HEK293 (cell line): ENCODE measurements around the gene UBQLN1.
A peak's percentile ranks its signal among the peaks of the same experiment; 100 is the strongest.

Source experiments
- CTCF ChIA-PET: fragments of 350-600 bp; formaldehyde crosslinking; extraction: SDS; loops from one replicate; lab custom pipeline; 2021; ENCODE audit warnings: antibody characterized with exemption; lab: Yijun Ruan, JAX
- POLR2A ChIA-PET: fragments of 300-600 bp; formaldehyde crosslinking; extraction: SDS; loops from one replicate; lab custom pipeline; 2020; ENCODE audit warnings: antibody characterized with exemption, inconsistent platforms; lab: Yijun Ruan, JAX
- H3K27ac ChIP-seq: fragments of 200-500 bp; sonication (Bioruptor generic); 2 replicates; pipeline ENCODE4 v1.5.1; 2014; ENCODE audit warnings: low read depth, low read length, control low read depth, inconsistent platforms; ENCODE audit errors: extremely low read depth
- H3K36me3 ChIP-seq, 2 experiments: fragments of 200-500 bp in 1 of 2; sonication (Bioruptor generic) in 1 of 2; 1 replicate in 1 of 2; 2 replicates in 1 of 2; pipeline ENCODE4 v1.5.1; 2014 to 2017; ENCODE audit warnings: inconsistent platforms in 2 of 2, low read length in 2 of 2; ENCODE audit not compliant: control insufficient read depth in 2 of 2, insufficient read depth in 1 of 2
- H3K4me1 ChIP-seq: fragments of 200-500 bp; sonication (Bioruptor generic); 2 replicates; pipeline ENCODE4 v1.5.1; 2014; ENCODE audit warnings: mild to moderate bottlenecking, low read length, inconsistent platforms; ENCODE audit not compliant: control insufficient read depth, insufficient read depth
- H3K4me3 ChIP-seq: 2 replicates; pipeline ENCODE4 v1.5.1; 2011; ENCODE audit warnings: low read depth, mild to moderate bottlenecking, control low read depth, low read length, moderate library complexity
- H3K9me3 ChIP-seq: fragments of 200-500 bp; sonication (Bioruptor generic); 2 replicates; pipeline ENCODE4 v1.5.1; 2014; ENCODE audit warnings: low read depth, low read length, inconsistent platforms; ENCODE audit not compliant: control insufficient read depth, insufficient read depth
- BCL11B ChIP-seq: fragments of 450-650 bp; formaldehyde crosslinking; IDR thresholded peaks from 2 replicates; pipeline ENCODE4 v1.5.1; 2016; ENCODE audit warnings: low read depth, missing biosample characterization, missing genetic modification characterization
- GLI2 ChIP-seq: fragments of 450-650 bp; formaldehyde crosslinking; IDR thresholded peaks from 2 replicates; pipeline ENCODE4; 2017; ENCODE audit warnings: missing biosample characterization, missing genetic modification characterization, low read depth, borderline replicate concordance
- KLF9 ChIP-seq: fragments of 450-650 bp; formaldehyde crosslinking; IDR thresholded peaks from 2 replicates; pipeline ENCODE4 v1.5.1; 2016; ENCODE audit warnings: missing biosample characterization, missing genetic modification characterization, low read depth
- PRDM1 ChIP-seq: fragments of 450-650 bp; formaldehyde crosslinking; IDR thresholded peaks from 2 replicates; pipeline ENCODE4; 2016; ENCODE audit warnings: missing biosample characterization, missing genetic modification characterization
- REST ChIP-seq: fragments of 450-650 bp; formaldehyde crosslinking; IDR thresholded peaks from 2 replicates; pipeline ENCODE4 v1.5.1; 2016; ENCODE audit warnings: missing biosample characterization, missing genetic modification characterization
- SCRT2 ChIP-seq: fragments of 450-650 bp; formaldehyde crosslinking; IDR thresholded peaks from 2 replicates; pipeline ENCODE4 v1.5.1; 2016; ENCODE audit warnings: missing biosample characterization, missing genetic modification characterization
- SP2 ChIP-seq: fragments of 450-650 bp; formaldehyde crosslinking; IDR thresholded peaks from 2 replicates; pipeline ENCODE4 v1.5.1; 2016; ENCODE audit warnings: missing biosample characterization, missing genetic modification characterization
- YY2 ChIP-seq: fragments of 450-650 bp; formaldehyde crosslinking; IDR thresholded peaks from 2 replicates; pipeline ENCODE4 v1.5.1; 2016; ENCODE audit warnings: missing biosample characterization, missing genetic modification characterization
- ZBTB17 ChIP-seq: fragments of 450-650 bp; formaldehyde crosslinking; IDR thresholded peaks from 2 replicates; pipeline ENCODE4 v1.5.1; 2016; ENCODE audit warnings: missing biosample characterization, missing genetic modification characterization
- ZBTB21 ChIP-seq: fragments of 450-650 bp; formaldehyde crosslinking; IDR thresholded peaks from 2 replicates; pipeline ENCODE4 v1.5.1; 2017; ENCODE audit warnings: missing biosample characterization, missing genetic modification characterization
- ZBTB44 ChIP-seq: fragments of 450-650 bp; IDR thresholded peaks from 2 replicates; pipeline ENCODE4 v1.5.1; 2018; ENCODE audit warnings: missing biosample characterization, mild to moderate bottlenecking, missing genetic modification characterization
- ZBTB48 ChIP-seq: fragments of 450-650 bp; formaldehyde crosslinking; IDR thresholded peaks from 2 replicates; pipeline ENCODE4 v1.5.1; 2016; ENCODE audit warnings: missing biosample characterization, missing genetic modification characterization
- ZEB2 ChIP-seq: fragments of 450-650 bp; formaldehyde crosslinking; IDR thresholded peaks from 2 replicates; pipeline ENCODE4 v1.5.1; 2016; ENCODE audit warnings: missing biosample characterization, missing genetic modification characterization
- ZFHX2 ChIP-seq: fragments of 450-650 bp; formaldehyde crosslinking; conservative IDR thresholded peaks from 2 replicates; pipeline ENCODE4 v1.5.1; 2016; ENCODE audit warnings: missing biosample characterization, missing genetic modification characterization
- ZIC2 ChIP-seq: fragments of 450-650 bp; formaldehyde crosslinking; IDR thresholded peaks from 2 replicates; pipeline ENCODE4 v1.5.1; 2016; ENCODE audit warnings: missing biosample characterization, missing genetic modification characterization
- ZNF132 ChIP-seq: fragments of 450-650 bp; formaldehyde crosslinking; IDR thresholded peaks from 2 replicates; pipeline ENCODE4 v1.5.1; 2017; ENCODE audit warnings: missing biosample characterization, missing genetic modification characterization, borderline replicate concordance
- ZNF16 ChIP-seq: fragments of 450-650 bp; formaldehyde crosslinking; IDR thresholded peaks from 2 replicates; pipeline ENCODE4 v1.5.1; 2016; ENCODE audit warnings: low read depth, missing biosample characterization, missing genetic modification characterization
- ZNF175 ChIP-seq: fragments of 450-650 bp; formaldehyde crosslinking; IDR thresholded peaks from 2 replicates; pipeline ENCODE4 v1.5.1; 2016; ENCODE audit warnings: missing biosample characterization, missing genetic modification characterization
- ZNF223 ChIP-seq: fragments of 450-650 bp; formaldehyde crosslinking; IDR thresholded peaks from 2 replicates; pipeline ENCODE4 v1.5.1; 2016; ENCODE audit warnings: missing biosample characterization, missing genetic modification characterization
- ZNF280C ChIP-seq: fragments of 450-650 bp; formaldehyde crosslinking; IDR thresholded peaks from 2 replicates; pipeline ENCODE4 v1.5.1; 2016; ENCODE audit warnings: missing biosample characterization, missing genetic modification characterization
- ZNF302 ChIP-seq: fragments of 450-650 bp; formaldehyde crosslinking; IDR thresholded peaks from 2 replicates; pipeline ENCODE4 v1.5.1; 2016; ENCODE audit warnings: missing biosample characterization, missing genetic modification characterization, low read depth
- ZNF311 ChIP-seq: fragments of 450-650 bp; formaldehyde crosslinking; IDR thresholded peaks from 2 replicates; pipeline ENCODE4 v1.5.1; 2017; ENCODE audit warnings: missing biosample characterization, missing genetic modification characterization, borderline replicate concordance
- ZNF324 ChIP-seq: fragments of 450-650 bp; formaldehyde crosslinking; IDR thresholded peaks from 2 replicates; pipeline ENCODE4 v1.5.1; 2016; ENCODE audit warnings: missing biosample characterization, missing genetic modification characterization
- ZNF350 ChIP-seq: fragments of 450-650 bp; formaldehyde crosslinking; IDR thresholded peaks from 2 replicates; pipeline ENCODE4 v1.5.0; 2017; ENCODE audit warnings: missing biosample characterization, mild to moderate bottlenecking, missing genetic modification characterization
- ZNF433 ChIP-seq: fragments of 450-650 bp; formaldehyde crosslinking; IDR thresholded peaks from 2 replicates; pipeline ENCODE4 v1.5.1; 2016; ENCODE audit warnings: missing biosample characterization, missing genetic modification characterization, low read depth
- ZNF501 ChIP-seq: fragments of 450-650 bp; formaldehyde crosslinking; IDR thresholded peaks from 2 replicates; pipeline ENCODE4 v1.5.1; 2016; ENCODE audit warnings: missing biosample characterization, missing genetic modification characterization
- ZNF544 ChIP-seq: fragments of 450-650 bp; formaldehyde crosslinking; IDR thresholded peaks from 2 replicates; pipeline ENCODE4 v1.5.0; 2017; ENCODE audit warnings: missing biosample characterization, missing genetic modification characterization
- ZNF600 ChIP-seq: fragments of 450-650 bp; formaldehyde crosslinking; IDR thresholded peaks from 2 replicates; pipeline ENCODE4 v1.5.1; 2016; ENCODE audit warnings: missing biosample characterization, missing genetic modification characterization
- ZNF624 ChIP-seq: fragments of 450-650 bp; formaldehyde crosslinking; IDR thresholded peaks from 2 replicates; pipeline ENCODE4 v1.5.1; 2017; ENCODE audit warnings: missing biosample characterization, missing genetic modification characterization
- ZNF768 ChIP-seq: fragments of 450-650 bp; formaldehyde crosslinking; IDR thresholded peaks from 2 replicates; pipeline ENCODE4 v1.5.1; 2018; ENCODE audit warnings: missing biosample characterization, mild to moderate bottlenecking, missing genetic modification characterization
- ZNF776 ChIP-seq: fragments of 450-650 bp; formaldehyde crosslinking; IDR thresholded peaks from 2 replicates; pipeline ENCODE4 v1.5.0; 2017; ENCODE audit warnings: missing biosample characterization, missing genetic modification characterization, borderline replicate concordance

The UBQLN1 gene

GRCh38 chr9:83706676-83707517, 861 bp downstream of the UBQLN1 start:
- CTCF ChIA-PET: interaction anchor here (0.7 to 1.5 kb wide), 4 partner anchors 9 to 1575 kb away, joined by 3 to 4 read pairs (median 3); no protein-coding TSS in a partner anchor
- H3K4me3 ChIP-seq: peak overlapping the region; percentile 93
- peaks cover 0 to 4% of the 10 kb centered on the region in 2 experiments; a peak in 1 of 3 replicates for H3K36me3 ChIP-seq
- H3K9me3 ChIP-seq: no peaks in the 10 kb centered on the region
- POLR2A ChIA-PET: interaction anchor here (0.9 to 1.9 kb wide), 5 partner anchors 14 to 86 kb away, joined by 3 to 9 read pairs (median 4); partner anchors contain the start of gene IDNK
- peak overlapping the region; percentile 98 for H3K27ac ChIP-seq
- no peaks in the 10 kb centered on the region for H3K4me1 ChIP-seq
- TF ChIP-seq BCL11B (tag by site-specific recombination): no peak
- TF ChIP-seq GLI2: no peak
- no peak for TF ChIP-seq ZNF280C (tag by site-specific recombination)
- TF ChIP-seq KLF9 (tag by site-specific recombination): no peak
- TF ChIP-seq ZNF302: no peak
- TF ChIP-seq ZNF311 (tag by site-specific recombination): no peak
- no peak for TF ChIP-seq ZNF132 (tag by site-specific recombination)
- no peak for TF ChIP-seq ZNF16
- TF ChIP-seq PRDM1: peak; percentile 88
- no peak for TF ChIP-seq ZNF433 (tag by site-specific recombination)
- no peak for TF ChIP-seq REST
- no peak for TF ChIP-seq ZNF624 (tag by site-specific recombination)
- TF ChIP-seq ZNF223 (tag by site-specific recombination): no peak
- no peak for TF ChIP-seq ZBTB21 (tag by site-specific recombination)
- no peak for TF ChIP-seq ZBTB44
- no peak for TF ChIP-seq YY2 (tag by site-specific recombination)
- TF ChIP-seq ZBTB17: no peak
- no peak for TF ChIP-seq ZNF776 (tag by site-specific recombination)
- no peak for TF ChIP-seq ZNF544 (tag by site-specific recombination)
- peak; percentile 61 for TF ChIP-seq SP2
- no peak for TF ChIP-seq ZBTB48 (tag by site-specific recombination)
- TF ChIP-seq SCRT2: no peak
- TF ChIP-seq ZEB2 (tag by site-specific recombination): no peak
- TF ChIP-seq ZNF350 (tag by site-specific recombination): no peak
- no peak for TF ChIP-seq ZIC2 (tag by site-specific recombination)
- no peak for TF ChIP-seq ZNF324
- no peak for TF ChIP-seq ZNF501 (tag by site-specific recombination)
- TF ChIP-seq ZNF600 (tag by site-specific recombination): no peak
- TF ChIP-seq ZNF768 (tag by site-specific recombination): no peak
- peak; percentile 87 for TF ChIP-seq ZFHX2 (tag by site-specific recombination)
- no peak for TF ChIP-seq ZNF175 (tag by site-specific recombination)
